Ovary (tissue), 9 donors: ENCODE measurements around the gene ANKRD40. TPM values are rescaled to one million over a fixed set of nuclear protein-coding genes. Genes with fewer than 3 reads are reported as not detected.

Experiments
- DNase-seq, 5 donors: peaks; one replicate each; pipeline ENCODE4 v3.0.0-alpha.2; 2019 to 2020
- H3K27ac ChIP-seq, 2 donors: fragments of 200-600 bp; one replicate each; pipeline versions ENCODE4 v1.5.1 to v1.8.0; 2019 to 2022
- H3K27me3 ChIP-seq: fragments of 200-600 bp; one replicate; pipeline ENCODE4 v1.8.0; 2022
- H3K36me3 ChIP-seq: fragments of 200-600 bp; sonication (generic); one replicate; pipeline ENCODE4 v1.5.1; 2019
- H3K4me1 ChIP-seq: one replicate; pipeline ENCODE4 v1.8.1; 2013; ENCODE audit warnings: mild to moderate bottlenecking, moderate library complexity; ENCODE audit not compliant: insufficient read depth
- H3K4me3 ChIP-seq: fragments of 200-600 bp; sonication (generic); one replicate; pipeline ENCODE4 v1.5.1; 2017
- H3K9me3 ChIP-seq, 2 donors: fragments of 200-600 bp in 1 of 2; sonication (generic) in 1 of 2; one replicate each; pipeline versions ENCODE4 v1.5.1 to v1.8.1; 2013 to 2019; ENCODE audit warnings: mild to moderate bottlenecking in 1 of 2, moderate library complexity in 1 of 2
- CTCF ChIP-seq, 3 donors: fragments of 450-650 bp in 2 of 3; fragments of 200-600 bp in 1 of 3; IDR thresholded peaks; one replicate each; pipeline versions ENCODE4 v1.5.1 to v1.8.0; 2016 to 2022; ENCODE audit warnings: antibody characterized with exemption in 3 of 3, mild to moderate bottlenecking in 1 of 3
- EP300 ChIP-seq: sonication (generic); formaldehyde crosslinking; IDR thresholded peaks from one replicate; pipeline ENCODE4 v1.6.1; 2017; ENCODE audit warnings: antibody characterized with exemption
- POLR2A ChIP-seq: fragments of 450-650 bp; IDR thresholded peaks from one replicate; pipeline ENCODE4 v1.6.1; 2017; ENCODE audit warnings: antibody characterized with exemption, mild to moderate bottlenecking, moderate library complexity
- WGBS, 3 donors: extraction: QIAGEN DNeasy Blood & Tissue Kit in 1 of 3; methylation state at CpG; one replicate each; pipeline versions ENCODE4 v1.1.5 to v1.1.7; 2013 to 2017; 5-methylcytosine and 5-hydroxymethylcytosine counted together
- intact Hi-C, 4 donors: fragments of 100-400 bp; cut with DNase I; formaldehyde crosslinking; loops; one replicate each; pipeline versions ENCODE4 v1.11.0 to v1.15.1; 2022 to 2023
- polyA plus RNA-seq, 2 donors: library from polyadenylated mRNA; stranded (reverse); fragments of 200-250 nt in 1 of 2; fragments of 350-450 nt in 1 of 2; fragmentation: Illumina TruSeq in 1 of 2; extraction: RNeasy Lipid Tissue Mini Kit (QIAGEN cat#74804) in 1 of 2; gene quantifications; one replicate each; pipeline ENCODE4 v1.2.3, GENCODE V29; 2013 to 2014
- total RNA-seq, 7 donors: library from RNA; depleted of rRNA in 2 of 7; stranded (reverse); fragments of >200 nt in 2 of 7; fragmentation: NEBNext Ultra II Directional in 3 of 7; extraction: Animal tissue kit (Norgen Biotek cat#: 25700) in 3 of 7; gene quantifications; one replicate each; pipeline versions ENCODE4 v1.1.0 to v1.2.4, GENCODE V29; 2016 to 2023
- donor health status: DM: no; HTN: no; CAD: no; lungs with moderate emphysema.
- donor health status: DM: no; HTN: no; CAD: no.
- donor health status: Bipolar disorder and iron deficiency.
- donor health status: DM: yes; HTN: yes; CAD: no.
- donor health status: DM: no; HTN: no; CAD: no.
- donor health status: DM: yes; HTN: yes; CAD: no.

Gene ANKRD40
- total and polyA plus RNA-seq, 9 donors, result 17.0 to 52.6 (median 41.8) TPM

DNA sequence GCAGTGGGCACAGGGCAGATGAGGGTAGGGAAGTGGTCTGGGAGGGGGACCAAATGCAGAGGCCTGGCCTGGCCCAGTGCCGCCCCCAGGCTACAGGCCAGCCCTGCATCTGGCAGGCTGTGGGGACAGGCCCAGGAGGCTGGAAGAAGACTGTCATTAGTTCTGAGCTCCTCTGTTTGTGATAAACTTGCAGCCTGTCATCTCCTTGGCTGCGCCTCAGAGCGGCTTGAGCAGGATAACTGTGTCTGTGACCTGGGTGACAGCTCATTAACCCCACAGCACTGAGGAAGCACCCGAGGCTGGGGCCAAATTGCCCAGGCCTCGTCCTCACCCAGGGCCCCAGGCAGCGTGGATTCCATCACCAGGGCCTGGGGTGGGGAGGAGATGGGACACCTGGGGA lies 49.1 kb downstream of the ANKRD40 start:
- Histone ChIP-seq H3K9me3 (no peaks in the 10 kb centered on the region), H3K4me3 (no peak overlapping the region), H3K27me3 (no peaks in the 10 kb centered on the region), H3K4me1 (peaks cover 2% of the 10 kb centered on the region), H3K36me3 (no peaks in the 10 kb centered on the region), H3K27ac (no peak overlapping the region)
- WGBS, 3 donors, result 80 to 94% (median 92%) methylated on average over 6 of the region's 6 CpGs
- no peak for DNase-seq
- TF ChIP-seq CTCF (IDR thresholded peaks at IDR 0.05) (no peak), EP300 (no peak), POLR2A (no peak)
- intact Hi-C loops, result no loop called here

- Histone ChIP-seq H3K27ac (no peak overlapping the region), H3K9me3 (no peaks in the 10 kb centered on the region), H3K36me3 (no peaks in the 10 kb centered on the region), H3K27me3 (no peaks in the 10 kb centered on the region), H3K4me3 (no peak overlapping the region), H3K4me1 (peaks cover 2% of the 10 kb centered on the region)
- DNase-seq, result no peak
- TF ChIP-seq POLR2A (no peak), CTCF (IDR thresholded peaks at IDR 0.05) (no peak), EP300 (no peak)
- WGBS, 3 donors, result 90 to 96% (median 93%) methylated on average over 7 of the region's 7 CpGs
- intact Hi-C loops, result no loop called here
Measured at GRCh38 chr17:50657627-50658026, 50.1 kb downstream of the ANKRD40 start.

DNA sequence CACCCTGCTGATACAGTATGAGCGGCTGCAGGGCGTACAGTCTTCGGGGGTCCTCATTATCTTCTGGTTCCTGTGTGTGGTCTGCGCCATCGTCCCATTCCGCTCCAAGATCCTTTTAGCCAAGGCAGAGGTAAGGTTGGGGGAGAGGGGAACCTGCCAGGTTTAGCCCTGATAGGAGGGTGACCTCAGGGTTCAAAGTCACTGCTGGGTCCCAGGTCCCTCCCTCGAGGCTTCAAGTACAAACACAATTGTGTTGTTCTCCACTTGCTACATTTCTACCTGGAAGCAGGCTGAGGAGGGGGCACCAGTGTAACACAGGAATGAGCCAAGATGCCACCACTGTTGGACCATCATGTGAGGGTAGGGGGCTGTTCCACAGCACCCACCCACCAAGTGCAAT lies 50.7 kb downstream of the ANKRD40 start:
- peaks cover 2% of the 10 kb centered on the region for H3K4me1 ChIP-seq
- intact Hi-C loops, result no loop called here
- WGBS, 3 donors, result 89 to 91% (median 90%) methylated on average over 7 of the region's 7 CpGs
- H3K27ac ChIP-seq, result no peak overlapping the region
- no peaks in the 10 kb centered on the region for H3K9me3 ChIP-seq
- H3K4me3 ChIP-seq, result no peak overlapping the region
- no peaks in the 10 kb centered on the region for H3K36me3 ChIP-seq
- no peak for TF ChIP-seq POLR2A
- TF ChIP-seq EP300, result no peak
- no peak for TF ChIP-seq CTCF (IDR thresholded peaks at IDR 0.05)
- H3K27me3 ChIP-seq, result no peaks in the 10 kb centered on the region
- DNase-seq, result no peak

DNA sequence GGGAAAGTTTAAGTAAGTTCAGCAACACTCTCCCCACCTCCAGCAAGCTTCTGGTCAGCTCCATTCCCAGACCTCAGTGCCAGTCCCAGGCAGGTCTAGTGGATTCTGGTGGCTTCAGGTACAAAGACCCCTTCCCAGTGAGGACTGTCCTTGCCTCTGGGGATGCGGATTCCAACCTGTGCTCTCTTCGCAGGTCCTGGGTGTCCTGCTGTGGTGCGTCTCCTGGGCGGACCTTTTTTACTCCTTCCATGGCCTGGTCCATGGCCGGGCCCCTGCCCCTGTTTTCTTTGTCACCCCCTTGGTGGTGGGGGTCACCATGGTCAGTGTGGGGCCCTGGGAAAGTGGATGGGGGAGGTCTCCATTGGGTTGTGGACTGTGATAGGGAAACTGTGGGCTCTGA lies 51.2 kb downstream of the ANKRD40 start:
- TF ChIP-seq EP300 (no peak), CTCF (IDR thresholded peaks at IDR 0.05) (no peak), POLR2A (no peak)
- intact Hi-C loops, result no loop called here
- Histone ChIP-seq H3K27ac (no peak overlapping the region), H3K27me3 (no peaks in the 10 kb centered on the region), H3K36me3 (no peaks in the 10 kb centered on the region), H3K4me1 (no peaks in the 10 kb centered on the region), H3K4me3 (no peak overlapping the region), H3K9me3 (no peaks in the 10 kb centered on the region)
- WGBS, 3 donors, result 95 to 98% (median 97%) methylated on average over 5 of the region's 5 CpGs
- DNase-seq, result no peak

- Histone ChIP-seq H3K9me3 (no peaks in the 10 kb centered on the region), H3K27ac (no peak overlapping the region), H3K4me1 (no peaks in the 10 kb centered on the region), H3K27me3 (no peaks in the 10 kb centered on the region), H3K4me3 (no peak overlapping the region), H3K36me3 (no peaks in the 10 kb centered on the region)
- DNase-seq, result no peak
- intact Hi-C loops, result no loop called here
- WGBS, 3 donors, result 80 to 86% (median 83%) methylated on average over 3 of the region's 3 CpGs
- TF ChIP-seq EP300 (no peak), CTCF (IDR thresholded peaks at IDR 0.05) (no peak), POLR2A (no peak)
Measured at GRCh38 chr17:50653738-50654137, 54.0 kb downstream of the ANKRD40 start.
